CD4-positive, alpha-beta T cell treated with Interleukin-12 subunit alpha and Interleukin-12 subunit beta, for 1 hour (primary cell): ENCODE data around the gene PIMREG.

Source experiments
- DNase-seq: peaks from one replicate; pipeline ENCODE4 v3.0.0-alpha.2; 2020

The PIMREG gene, protein sequence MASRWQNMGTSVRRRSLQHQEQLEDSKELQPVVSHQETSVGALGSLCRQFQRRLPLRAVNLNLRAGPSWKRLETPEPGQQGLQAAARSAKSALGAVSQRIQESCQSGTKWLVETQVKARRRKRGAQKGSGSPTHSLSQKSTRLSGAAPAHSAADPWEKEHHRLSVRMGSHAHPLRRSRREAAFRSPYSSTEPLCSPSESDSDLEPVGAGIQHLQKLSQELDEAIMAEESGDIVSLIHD

DNA sequence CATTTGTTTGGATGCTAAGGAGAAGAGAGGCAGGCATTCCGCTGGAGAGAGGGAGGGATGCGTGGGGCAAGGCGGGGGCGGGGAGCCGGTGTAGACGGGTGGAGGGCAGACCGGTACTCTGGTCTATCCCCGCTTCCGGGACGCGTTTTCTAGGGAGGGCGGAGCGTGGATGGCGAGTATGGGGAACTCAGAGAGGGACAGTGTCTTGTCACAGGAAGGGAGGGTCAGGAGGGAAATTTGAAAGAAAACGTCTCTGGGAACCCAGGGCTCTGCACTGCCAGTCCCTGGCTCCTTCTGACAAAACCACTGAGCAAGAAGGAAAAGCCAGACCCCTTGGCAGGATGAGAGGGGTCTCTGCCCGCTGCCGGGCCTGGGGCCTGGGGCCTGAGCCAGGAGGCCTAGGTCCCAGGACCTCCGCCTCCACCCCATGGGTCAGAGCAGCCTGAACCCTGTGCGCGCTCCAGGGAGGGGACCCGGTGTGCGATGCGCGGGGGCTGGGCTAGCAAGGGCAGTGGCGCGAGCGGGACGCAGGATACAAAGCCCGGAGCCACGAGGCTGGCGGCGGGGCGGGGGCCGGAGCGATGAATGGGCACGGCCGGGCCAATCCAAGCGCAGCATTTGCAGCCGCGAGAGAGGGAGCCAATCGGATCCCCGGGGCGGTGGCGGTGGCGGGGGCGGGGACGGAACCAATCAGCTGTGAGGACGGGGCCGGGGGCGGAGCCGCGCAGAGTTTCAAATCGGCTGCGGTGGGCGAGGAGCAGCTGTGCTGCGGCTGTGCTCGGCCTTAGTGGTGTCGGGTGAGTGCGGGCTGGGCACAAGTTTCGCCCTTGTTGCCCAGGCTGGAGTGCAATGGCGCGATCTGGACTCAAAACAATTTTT lies at the start of gene PIMREG:
Gene PIMREG (plus strand): TSS at position 764 of the 879 bp plus-strand sequence. CDS start 656 bp downstream, outside the sequence.
- peak; percentile 91 for DNase-seq

DNA sequence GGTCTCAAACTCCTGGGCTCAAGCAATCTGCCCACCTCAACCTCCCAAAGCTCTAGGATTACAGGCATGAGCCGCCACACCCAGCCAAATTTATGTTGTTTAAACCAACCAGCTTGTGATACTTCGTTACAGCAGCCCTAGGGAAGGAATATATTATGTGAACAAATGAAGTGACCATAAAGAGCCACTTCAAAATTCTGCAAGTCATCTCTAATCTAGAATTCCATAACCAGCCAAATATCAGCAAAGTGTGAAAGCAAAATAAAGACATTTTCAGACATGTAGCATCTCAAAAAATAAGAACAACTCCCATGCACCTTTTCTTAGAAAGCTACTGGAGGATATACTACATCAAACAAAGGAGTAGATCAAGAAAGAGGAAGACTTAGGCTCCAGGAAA lies 45.3 kb upstream of the PIMREG start:
- no peak for DNase-seq

- DNase-seq = no peak
These were observed 42.0 kb upstream of the PIMREG start for GRCh38 chr17:6402258-6402657.

DNA sequence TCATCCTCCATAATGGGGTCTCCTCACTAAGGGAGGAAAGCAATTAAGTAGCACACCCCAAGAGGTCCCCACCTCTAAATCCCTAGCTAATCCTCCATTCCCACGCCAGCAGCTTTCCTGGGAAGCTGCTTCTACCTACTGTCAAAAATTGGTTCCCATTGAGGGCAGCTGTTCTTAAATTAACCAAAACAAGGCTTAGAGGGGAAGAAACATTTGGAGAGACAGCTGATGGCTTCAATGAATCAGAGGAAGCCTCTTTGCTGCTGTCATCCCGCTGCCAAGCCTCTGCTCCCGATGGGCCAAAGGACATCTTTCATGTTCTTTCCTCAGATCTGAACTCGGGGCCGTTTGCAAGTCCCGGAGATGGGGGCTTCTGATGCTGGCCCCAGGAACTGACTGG lies 36.0 kb upstream of the PIMREG start:
- DNase-seq = no peak

GRCh38 chr17:6408735-6409134 lies 35.5 kb upstream of the PIMREG start:
- no peak for DNase-seq

- no peak for DNase-seq
These were observed 31.2 kb upstream of the PIMREG start for GRCh38 chr17:6413065-6413464.

DNA sequence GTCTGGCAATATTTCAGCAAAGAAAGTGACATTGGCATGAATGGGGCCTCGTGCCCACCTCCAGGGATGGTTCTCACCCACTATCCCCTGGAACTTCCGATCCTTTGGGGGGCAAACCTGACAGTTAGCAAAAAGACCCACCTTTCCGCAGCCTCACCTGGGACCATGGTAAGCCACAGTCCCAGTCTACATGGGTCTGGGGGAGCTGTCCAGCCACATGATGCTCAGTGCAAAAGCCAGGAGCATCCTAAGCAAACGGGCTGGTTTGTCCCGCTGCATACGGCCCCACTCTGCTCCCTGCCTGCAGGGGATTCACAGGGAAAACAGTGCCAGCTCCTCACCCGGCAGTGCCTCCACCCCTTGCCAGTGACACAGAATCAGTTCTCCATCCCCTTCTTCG lies 28.6 kb upstream of the PIMREG start:
- no peak for DNase-seq

DNA sequence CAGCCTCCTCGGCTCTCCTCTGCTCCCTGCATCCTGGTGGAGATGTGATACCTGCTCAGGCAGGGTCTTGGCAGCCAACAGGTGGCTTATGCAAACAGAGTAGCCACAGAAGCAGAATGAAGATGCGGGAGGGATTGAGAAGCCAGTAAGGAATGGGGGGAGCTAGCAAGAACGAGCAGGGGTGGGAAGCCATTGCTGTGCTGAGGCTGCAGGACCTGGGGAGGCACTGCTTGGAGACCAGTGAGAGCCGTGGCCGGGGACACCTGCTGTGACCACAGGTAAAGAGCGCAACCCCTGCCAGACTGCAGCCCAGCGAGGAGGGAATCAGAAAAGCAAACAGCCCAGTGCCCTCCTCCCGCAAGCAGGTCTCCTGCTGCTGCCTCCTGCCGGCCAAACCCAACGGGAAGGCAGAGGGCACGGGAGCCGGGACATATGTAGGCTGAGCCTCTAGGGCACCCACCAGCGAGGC lies 24.0 kb upstream of the PIMREG start:
- DNase-seq = no peak

GRCh38 chr17:6421700-6422604 lies 22.3 kb upstream of the PIMREG start:
- peak; percentile 73 for DNase-seq

GRCh38 chr17:6422654-6423241 lies 21.5 kb upstream of the PIMREG start:
- DNase-seq = no peak

GRCh38 chr17:6423931-6424330 lies 20.3 kb upstream of the PIMREG start:
- DNase-seq = no peak

GRCh38 chr17:6425407-6425806 lies 18.8 kb upstream of the PIMREG start:
- no peak for DNase-seq

DNA sequence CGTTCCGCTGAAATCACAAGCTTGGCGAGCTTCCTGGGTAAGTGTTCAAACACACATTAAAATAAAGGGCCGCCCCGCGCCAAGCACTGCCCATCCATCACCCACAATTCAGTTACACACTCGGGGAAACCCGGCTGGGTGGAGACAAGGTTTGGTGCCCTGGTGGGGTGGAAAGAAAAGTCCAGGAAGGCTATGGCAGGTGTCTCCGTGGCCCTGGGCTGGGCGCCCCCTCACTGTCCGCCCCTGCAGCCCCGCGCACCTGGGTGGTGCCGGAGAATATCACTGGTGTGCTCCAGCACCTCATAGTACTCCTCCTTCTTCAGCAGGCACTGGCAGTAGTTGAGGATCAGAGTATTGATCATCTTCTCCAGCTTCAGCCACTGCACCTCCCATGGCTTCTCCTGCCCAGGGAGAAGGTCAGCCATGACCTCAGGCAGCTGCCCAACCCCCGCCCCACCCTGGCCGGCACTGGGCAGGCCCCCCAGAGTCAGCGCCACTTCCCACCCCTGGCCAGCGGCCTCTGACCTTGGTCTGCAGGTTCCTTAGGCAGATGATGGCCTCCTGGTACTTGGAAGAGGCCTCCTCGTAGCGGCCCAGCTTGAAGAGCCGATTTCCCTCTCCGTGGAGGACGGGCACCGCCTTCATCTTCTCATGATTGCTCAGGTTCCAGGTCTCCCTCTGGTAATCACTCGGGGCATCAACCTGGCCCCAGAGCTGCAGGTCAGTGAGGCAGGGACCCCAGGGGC lies 17.7 kb upstream of the PIMREG start:
- no peak for DNase-seq

DNA sequence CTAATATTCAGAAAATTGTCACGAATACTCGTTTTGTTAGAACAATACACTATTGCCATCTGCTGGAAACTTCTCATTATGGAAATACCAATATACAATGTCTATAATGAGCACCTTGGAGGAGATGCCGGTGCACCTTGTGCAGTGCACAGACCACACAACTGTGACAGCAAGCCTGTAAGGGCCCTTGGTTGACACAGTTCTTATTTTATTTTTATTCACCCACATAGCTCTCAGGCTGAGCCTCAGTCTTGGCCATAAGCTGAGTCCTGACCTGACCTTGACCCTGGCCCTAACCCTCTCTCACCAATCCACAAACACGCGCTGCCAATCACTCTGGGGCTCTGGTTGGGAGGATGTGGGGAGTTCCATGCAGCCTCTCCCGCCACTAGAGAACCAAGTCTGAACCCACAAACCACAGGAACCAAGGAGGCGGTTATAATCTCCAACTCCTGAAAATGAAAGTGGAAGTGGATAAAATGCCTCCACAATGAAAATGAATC lies 16.9 kb upstream of the PIMREG start:
- DNase-seq = peak; percentile 57

DNA sequence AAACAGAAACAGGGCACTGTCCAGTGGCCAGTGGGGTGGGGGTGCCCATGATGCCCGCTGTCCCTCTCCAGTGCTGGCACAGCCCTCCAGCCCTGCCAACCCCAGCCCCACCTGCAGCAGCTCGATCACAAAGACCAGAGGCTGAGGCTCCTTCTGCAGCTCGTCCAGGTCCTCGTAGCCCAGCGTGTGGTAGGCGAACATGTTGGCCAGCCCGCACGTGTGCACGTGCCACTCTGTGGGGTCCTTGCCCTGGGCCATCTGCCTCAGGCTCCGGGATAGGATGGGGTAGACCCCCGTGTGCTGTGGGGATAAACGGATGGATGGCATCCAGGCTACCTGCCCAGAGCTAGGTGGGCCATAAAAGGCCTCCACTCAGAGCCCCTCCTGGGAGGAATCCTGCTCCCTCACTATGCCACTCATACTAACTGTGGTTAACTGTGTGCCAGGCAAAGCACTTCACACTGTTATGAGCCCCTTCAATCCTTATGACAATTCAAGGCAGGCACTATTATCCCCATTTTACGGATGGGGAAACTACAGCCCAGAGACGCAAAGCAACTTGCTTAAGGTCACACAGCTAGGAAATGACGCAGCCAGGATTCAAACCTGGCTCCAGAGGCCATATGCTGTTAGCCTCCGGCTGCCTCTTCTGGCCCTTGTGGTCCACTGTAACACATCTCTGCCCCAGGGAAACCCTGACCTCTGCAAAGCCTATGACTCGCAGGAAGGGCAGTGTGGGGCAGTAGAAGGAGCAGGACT lies 15.9 kb upstream of the PIMREG start:
- no peak for DNase-seq

GRCh38 chr17:6429266-6429665 lies 15.0 kb upstream of the PIMREG start:
- no peak for DNase-seq

GRCh38 chr17:6430769-6431168 lies 13.5 kb upstream of the PIMREG start:
- no peak for DNase-seq

- DNase-seq = no peak
These were observed 9.2 kb upstream of the PIMREG start, which contains the start of gene AIPL1 for GRCh38 chr17:6435051-6435450. Gene AIPL1 (minus strand): TSS chr17:6435121. CDS start chr17:6435104, 17 bp downstream.

- DNase-seq = peak; percentile 66
These were observed 8.3 kb upstream of the PIMREG start for GRCh38 chr17:6435968-6436367.

DNA sequence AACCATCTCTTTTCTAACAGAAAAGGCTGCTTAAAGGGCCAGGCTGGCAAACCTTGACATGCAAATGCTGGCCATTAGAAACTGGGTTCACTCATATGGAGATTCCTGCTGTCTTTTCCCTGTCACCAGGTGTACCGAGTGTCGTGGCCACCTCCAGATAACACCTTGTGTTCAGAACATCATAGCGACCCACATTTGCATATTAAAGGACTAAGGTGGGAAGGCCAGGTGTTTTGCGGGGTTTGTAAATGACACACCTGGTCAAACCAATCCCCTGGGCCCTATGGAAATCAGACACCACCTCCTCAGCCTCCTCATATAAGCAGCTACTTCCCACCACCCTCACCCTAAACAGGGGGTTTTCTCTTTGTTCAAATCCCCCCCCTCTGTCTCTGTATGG lies 6.8 kb upstream of the PIMREG start:
- no peak for DNase-seq

- DNase-seq = no peak
These were observed 6.3 kb upstream of the PIMREG start for GRCh38 chr17:6437956-6438355.
